ENCODE results near the gene ACAA2. TPM values are rescaled to one million over a fixed set of nuclear protein-coding genes. Genes with fewer than 3 reads are reported as not detected.
"Not testable (repeated sequence)": the region's sequence is repeated elsewhere in the genome, so short reads cannot be mapped to it uniquely, and the experiment has no call there.

Gene ACAA2
- total RNA-seq, 2 donors from 2014 or later = 63.7 to 125 TPM

DNA sequence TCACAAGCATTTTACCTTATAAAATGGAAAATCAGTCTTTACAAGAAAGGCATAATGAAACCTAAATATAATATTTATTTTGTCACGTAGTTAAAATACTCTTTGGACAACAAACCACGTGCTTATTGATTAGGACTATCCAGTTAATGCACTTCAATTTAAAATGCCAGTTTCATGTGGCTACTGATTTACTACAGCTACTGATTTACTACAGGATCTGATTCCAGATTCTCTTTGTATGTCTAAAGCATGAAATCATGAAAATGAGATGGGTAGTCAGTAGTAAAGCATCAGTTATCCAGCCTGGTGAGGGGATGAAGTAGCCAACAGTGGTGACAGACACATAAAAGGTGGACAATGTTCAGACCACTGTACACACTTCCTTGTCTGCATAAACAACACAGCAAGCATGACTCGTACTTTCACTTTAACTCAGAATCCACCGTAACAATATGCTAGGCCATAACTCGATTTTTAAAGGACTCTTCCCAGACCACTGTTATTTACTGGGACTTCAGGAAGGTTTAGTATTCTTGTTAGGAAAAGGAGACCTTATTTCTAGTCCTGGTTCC is 24.9 kb downstream of the ACAA2 start:
- no peaks in the 10 kb centered on the region for H3K9me3 Mint-ChIP-seq
- ATAC-seq = peak; percentile 75 to 84
- DNase-seq (ENCODE audit: low spot score) = no peak
- peaks cover 40 to 49% of the 10 kb centered on the region in 2 donors for H3K4me1 Mint-ChIP-seq (ENCODE audit: low read depth in 2 of 2)
- no peaks in the 10 kb centered on the region for H3K27me3 Mint-ChIP-seq
- H3K27ac Mint-ChIP-seq = peak overlapping the region; percentile 68 to 92
- H3K4me3 Mint-ChIP-seq = peak overlapping the region; percentile 76
- peaks cover 45% of the 10 kb centered on the region for H3K36me3 Mint-ChIP-seq

DNA sequence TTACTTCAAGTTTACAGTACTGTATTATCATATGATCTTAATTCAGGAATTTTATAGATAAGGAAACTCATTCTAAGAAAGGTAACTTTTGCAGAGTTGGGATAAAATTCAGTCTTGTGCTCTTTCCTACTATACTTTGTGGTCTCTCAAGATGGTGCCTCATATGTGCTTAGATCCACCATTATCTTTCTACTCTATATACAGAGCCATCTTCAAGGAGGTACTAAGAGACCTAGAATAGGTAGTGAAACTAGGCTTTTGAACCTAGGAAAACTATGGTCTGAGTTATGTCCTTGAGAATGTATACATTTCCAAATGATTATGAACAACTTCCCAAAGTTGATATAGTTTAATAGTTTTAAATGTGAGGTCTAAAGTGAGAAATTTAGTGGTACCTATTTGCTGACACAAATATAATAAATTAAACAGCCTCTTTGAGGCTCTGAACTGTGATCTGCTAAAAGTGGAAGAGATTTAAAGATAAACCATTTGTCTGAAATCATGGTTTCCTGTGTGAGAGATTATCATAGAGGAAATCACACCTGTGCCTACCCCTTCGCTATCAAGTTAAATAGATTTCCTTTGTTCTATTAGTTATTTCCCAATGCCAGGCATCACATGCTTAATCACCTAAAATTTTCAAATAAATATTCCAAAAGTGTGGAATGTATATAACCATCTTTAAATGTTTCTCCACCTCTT is 27.2 kb downstream of the ACAA2 start:
- ATAC-seq (no peak), DNase-seq (ENCODE audit: low spot score) (no peak)
- peak overlapping the region; percentile 52 to 82 for H3K27ac Mint-ChIP-seq
- H3K36me3 Mint-ChIP-seq = peaks cover 46% of the 10 kb centered on the region
- peaks cover 47 to 59% of the 10 kb centered on the region in 2 donors for H3K4me1 Mint-ChIP-seq (ENCODE audit: low read depth in 2 of 2)
- H3K4me3 Mint-ChIP-seq = peak overlapping the region; percentile 52
- H3K9me3 Mint-ChIP-seq = no peaks in the 10 kb centered on the region
- H3K27me3 Mint-ChIP-seq = no peaks in the 10 kb centered on the region

GRCh38 chr18:49784427-49785185 is 28.7 kb downstream of the ACAA2 start:
- H3K27ac Mint-ChIP-seq = peak overlapping the region; percentile 52 to 82
- H3K9me3 Mint-ChIP-seq = no peaks in the 10 kb centered on the region
- H3K4me3 Mint-ChIP-seq = peak overlapping the region; percentile 61
- peaks cover 47% of the 10 kb centered on the region for H3K36me3 Mint-ChIP-seq
- H3K27me3 Mint-ChIP-seq = no peaks in the 10 kb centered on the region
- peaks cover 57 to 58% of the 10 kb centered on the region in 2 donors for H3K4me1 Mint-ChIP-seq (ENCODE audit: low read depth in 2 of 2)
- DNase-seq (ENCODE audit: low spot score) (no peak), ATAC-seq (peak; percentile 75 to 83)

- not testable (repeated sequence) for ATAC-seq; H3K9me3 Mint-ChIP-seq; DNase-seq (ENCODE audit: low spot score); H3K27me3 Mint-ChIP-seq
- peak overlapping the region; percentile 8 for H3K4me3 Mint-ChIP-seq
- H3K4me1 Mint-ChIP-seq (ENCODE audit: low read depth in 2 of 2) = peaks cover 50 to 54% of the 10 kb centered on the region in 2 donors
- peaks cover 50% of the 10 kb centered on the region for H3K36me3 Mint-ChIP-seq
- peak overlapping the region; percentile 52 to 82 for H3K27ac Mint-ChIP-seq
Measured at GRCh38 chr18:49783631-49784030, 29.7 kb downstream of the ACAA2 start.

DNA sequence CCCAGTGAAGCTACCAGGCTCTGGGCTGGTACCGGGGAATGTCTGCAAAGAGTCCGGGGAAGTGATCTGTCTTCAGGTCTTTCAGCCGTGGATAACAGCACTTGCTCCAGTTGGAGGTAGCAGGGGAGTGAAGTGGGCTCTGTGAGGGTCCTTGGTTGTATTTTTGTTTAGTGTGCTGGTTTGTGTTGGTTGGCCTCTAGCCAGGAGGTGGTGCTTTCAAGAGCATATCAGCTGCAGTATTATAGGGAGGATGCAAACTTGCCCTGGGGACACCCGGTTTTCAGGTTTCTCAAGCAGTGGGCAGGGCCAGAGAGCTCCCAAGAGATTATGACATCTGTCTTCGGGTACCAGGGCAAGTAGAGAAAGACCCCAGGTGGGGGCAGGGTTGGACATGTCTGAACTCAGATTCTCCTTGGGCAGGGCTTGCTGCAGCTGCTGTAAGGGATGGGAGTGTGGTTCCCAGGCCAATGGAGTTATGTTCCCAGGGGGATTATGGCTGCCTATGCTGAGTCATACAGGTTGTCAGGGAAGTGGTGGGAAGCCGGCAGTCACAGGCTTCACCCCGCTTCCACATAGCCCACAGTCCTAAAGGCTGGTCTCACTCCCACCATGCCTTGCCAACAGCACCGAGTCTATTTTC is 34.4 kb downstream of the ACAA2 start:
- H3K4me1 Mint-ChIP-seq (ENCODE audit: low read depth in 2 of 2) = peaks cover 17 to 30% of the 10 kb centered on the region in 2 donors
- no peaks in the 10 kb centered on the region for H3K27me3 Mint-ChIP-seq
- no peak overlapping the region for H3K4me3 Mint-ChIP-seq
- peaks cover 9% of the 10 kb centered on the region for H3K9me3 Mint-ChIP-seq
- H3K27ac Mint-ChIP-seq = peak overlapping the region in 1 of 2 donors; percentile 39
- no peak for ATAC-seq
- DNase-seq (ENCODE audit: low spot score) = no peak
- H3K36me3 Mint-ChIP-seq = peaks cover 59% of the 10 kb centered on the region

- H3K4me1 Mint-ChIP-seq (ENCODE audit: low read depth in 2 of 2) = peaks cover 0 to 5% of the 10 kb centered on the region in 2 donors
- H3K27me3 Mint-ChIP-seq = no peaks in the 10 kb centered on the region
- DNase-seq (ENCODE audit: low spot score) = no peak
- H3K4me3 Mint-ChIP-seq = no peak overlapping the region
- H3K27ac Mint-ChIP-seq = no peak overlapping the region
- ATAC-seq = no peak
- H3K9me3 Mint-ChIP-seq = no peaks in the 10 kb centered on the region
- peaks cover 4% of the 10 kb centered on the region for H3K36me3 Mint-ChIP-seq
Measured at GRCh38 chr18:49769047-49769728, 44.1 kb downstream of the ACAA2 start.

DNA sequence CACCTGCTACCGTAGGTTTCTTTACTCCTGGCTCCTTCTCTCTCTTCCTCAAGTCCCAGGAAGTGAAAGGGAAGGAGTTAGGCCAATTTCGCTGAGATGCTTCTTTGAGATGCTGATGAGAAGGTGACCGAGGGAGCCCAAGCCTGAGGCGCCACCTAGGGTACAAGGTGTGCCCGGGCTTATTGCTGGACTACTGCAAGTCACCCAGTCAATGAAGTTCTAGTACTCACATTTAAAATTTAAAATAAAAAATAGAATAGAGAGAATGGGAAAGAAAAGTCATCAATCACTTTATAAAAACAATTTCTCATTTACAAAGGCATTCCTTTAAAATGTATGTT is 45.3 kb downstream of the ACAA2 start:
- H3K4me3 Mint-ChIP-seq = no peak overlapping the region
- no peaks in the 10 kb centered on the region for H3K27me3 Mint-ChIP-seq
- H3K27ac Mint-ChIP-seq = no peak overlapping the region
- ATAC-seq = no peak
- no peak for DNase-seq (ENCODE audit: low spot score)
- H3K36me3 Mint-ChIP-seq = no peaks in the 10 kb centered on the region
- H3K9me3 Mint-ChIP-seq = no peaks in the 10 kb centered on the region
- H3K4me1 Mint-ChIP-seq (ENCODE audit: low read depth in 2 of 2) = peaks cover 0 to 5% of the 10 kb centered on the region in 2 donors

DNA sequence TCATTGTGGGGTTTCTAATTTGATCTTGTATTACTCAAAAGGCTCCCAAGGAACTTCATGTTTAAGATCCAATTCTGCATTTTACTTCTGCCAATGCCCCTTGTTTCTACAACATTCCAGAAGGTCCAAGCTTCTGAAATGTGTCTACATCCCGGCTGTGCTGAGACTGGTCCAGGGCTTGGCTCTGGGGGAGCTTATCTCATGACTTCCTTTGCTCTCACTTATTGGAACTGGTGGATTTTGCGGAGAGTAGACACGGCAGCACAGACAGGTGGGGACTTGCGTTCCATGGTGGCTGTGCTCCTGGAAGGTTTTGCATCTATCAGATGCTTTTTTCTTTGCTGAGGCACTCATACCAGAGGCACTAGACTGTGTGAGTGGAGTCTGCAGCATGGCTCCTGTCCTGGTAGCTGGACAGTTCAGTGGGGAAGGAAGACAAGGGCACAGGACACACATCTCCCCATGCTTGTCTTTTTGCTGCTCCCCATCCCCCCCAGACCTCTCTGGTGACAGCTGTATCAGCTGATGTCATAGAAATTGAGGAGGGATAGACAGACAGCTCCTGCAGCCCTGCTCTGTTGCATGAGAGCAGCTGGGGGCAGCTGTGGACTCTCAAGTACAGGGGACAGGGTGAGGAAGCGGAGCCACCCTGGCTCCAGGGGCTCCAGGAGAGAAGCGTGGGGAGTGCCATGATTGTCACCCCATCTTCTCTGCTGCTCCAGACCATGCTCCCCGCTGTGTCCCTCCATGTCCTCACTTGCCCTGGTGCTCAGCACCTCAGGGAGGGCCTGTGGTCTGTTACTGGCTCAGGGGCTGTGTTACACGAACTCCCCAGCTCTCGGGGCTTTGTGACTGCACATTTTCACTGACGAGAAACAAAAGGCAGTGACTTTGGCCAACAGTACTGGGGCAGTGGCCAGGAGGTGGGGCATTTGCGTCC is 46.0 kb downstream of the ACAA2 start:
- Mint-ChIP-seq H3K4me1 (ENCODE audit: low read depth in 2 of 2) (peaks cover 0 to 5% of the 10 kb centered on the region in 2 donors), H3K9me3 (no peaks in the 10 kb centered on the region), H3K36me3 (no peaks in the 10 kb centered on the region), H3K27ac (peak overlapping the region in 1 of 2 donors; percentile 8), H3K4me3 (no peak overlapping the region), H3K27me3 (no peaks in the 10 kb centered on the region)
- DNase-seq (ENCODE audit: low spot score) (no peak), ATAC-seq (peak; percentile 26)

DNA sequence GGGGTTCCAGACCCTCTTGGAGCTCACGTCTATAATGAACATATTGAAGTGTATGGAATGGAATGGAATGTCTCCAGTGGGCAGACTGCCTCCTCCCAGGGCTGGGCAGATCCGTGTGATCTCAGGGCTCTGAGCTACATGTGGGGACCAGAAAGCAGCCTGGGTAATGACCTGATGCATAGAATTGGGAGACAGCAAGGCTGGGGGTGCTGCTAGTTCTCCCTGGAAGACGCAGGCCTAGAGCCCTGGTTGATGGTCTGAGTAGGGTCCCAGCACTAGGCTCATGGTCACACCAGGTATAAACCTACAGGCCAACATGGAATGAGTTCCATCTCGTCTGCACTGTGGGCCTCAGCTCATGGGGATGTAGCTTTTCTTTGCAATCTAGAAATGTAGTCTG is 46.7 kb downstream of the ACAA2 start:
- Mint-ChIP-seq H3K27me3 (no peaks in the 10 kb centered on the region), H3K36me3 (no peaks in the 10 kb centered on the region), H3K9me3 (no peaks in the 10 kb centered on the region), H3K4me1 (ENCODE audit: low read depth in 2 of 2) (peaks cover 0 to 5% of the 10 kb centered on the region in 2 donors), H3K27ac (peak overlapping the region in 1 of 2 donors; percentile 8), H3K4me3 (no peak overlapping the region)
- DNase-seq (ENCODE audit: low spot score) (no peak), ATAC-seq (no peak)

DNA sequence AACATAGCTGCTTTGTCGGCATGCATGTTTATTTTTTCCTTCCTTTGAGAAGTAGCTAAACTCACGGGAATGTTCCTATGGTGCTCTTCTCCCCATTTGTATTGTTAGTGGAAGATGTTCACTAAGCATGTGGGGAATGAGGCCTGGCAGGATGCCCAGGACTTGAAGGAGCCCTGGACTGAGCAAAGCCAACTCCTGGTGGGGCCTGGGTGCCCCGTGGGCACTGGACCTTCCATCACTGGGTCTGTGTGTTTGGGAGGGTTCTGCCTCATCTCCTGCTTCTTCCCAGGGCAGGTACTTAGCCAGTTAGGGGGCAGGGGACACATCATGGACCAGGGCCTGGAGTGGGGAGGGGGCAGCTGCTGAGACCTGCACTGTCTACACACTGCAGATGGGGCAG is 49.3 kb downstream of the ACAA2 start:
- Mint-ChIP-seq H3K4me1 (ENCODE audit: low read depth in 2 of 2) (peaks cover 0 to 10% of the 10 kb centered on the region in 2 donors), H3K36me3 (no peaks in the 10 kb centered on the region), H3K27ac (no peak overlapping the region), H3K9me3 (no peaks in the 10 kb centered on the region), H3K4me3 (no peak overlapping the region), H3K27me3 (peaks cover 0 to 4% of the 10 kb centered on the region in 2 donors)
- ATAC-seq = no peak
- DNase-seq (ENCODE audit: low spot score) = no peak

- H3K27me3 Mint-ChIP-seq = peaks cover 0 to 4% of the 10 kb centered on the region in 2 donors
- DNase-seq (ENCODE audit: low spot score) (no peak), ATAC-seq (no peak)
- no peak overlapping the region for H3K4me3 Mint-ChIP-seq
- no peak overlapping the region for H3K27ac Mint-ChIP-seq
- H3K9me3 Mint-ChIP-seq = no peaks in the 10 kb centered on the region
- no peaks in the 10 kb centered on the region for H3K36me3 Mint-ChIP-seq
- H3K4me1 Mint-ChIP-seq (ENCODE audit: low read depth in 2 of 2) = peaks cover 0 to 10% of the 10 kb centered on the region in 2 donors
Measured at GRCh38 chr18:49763590-49763989, 49.7 kb downstream of the ACAA2 start.

DNA sequence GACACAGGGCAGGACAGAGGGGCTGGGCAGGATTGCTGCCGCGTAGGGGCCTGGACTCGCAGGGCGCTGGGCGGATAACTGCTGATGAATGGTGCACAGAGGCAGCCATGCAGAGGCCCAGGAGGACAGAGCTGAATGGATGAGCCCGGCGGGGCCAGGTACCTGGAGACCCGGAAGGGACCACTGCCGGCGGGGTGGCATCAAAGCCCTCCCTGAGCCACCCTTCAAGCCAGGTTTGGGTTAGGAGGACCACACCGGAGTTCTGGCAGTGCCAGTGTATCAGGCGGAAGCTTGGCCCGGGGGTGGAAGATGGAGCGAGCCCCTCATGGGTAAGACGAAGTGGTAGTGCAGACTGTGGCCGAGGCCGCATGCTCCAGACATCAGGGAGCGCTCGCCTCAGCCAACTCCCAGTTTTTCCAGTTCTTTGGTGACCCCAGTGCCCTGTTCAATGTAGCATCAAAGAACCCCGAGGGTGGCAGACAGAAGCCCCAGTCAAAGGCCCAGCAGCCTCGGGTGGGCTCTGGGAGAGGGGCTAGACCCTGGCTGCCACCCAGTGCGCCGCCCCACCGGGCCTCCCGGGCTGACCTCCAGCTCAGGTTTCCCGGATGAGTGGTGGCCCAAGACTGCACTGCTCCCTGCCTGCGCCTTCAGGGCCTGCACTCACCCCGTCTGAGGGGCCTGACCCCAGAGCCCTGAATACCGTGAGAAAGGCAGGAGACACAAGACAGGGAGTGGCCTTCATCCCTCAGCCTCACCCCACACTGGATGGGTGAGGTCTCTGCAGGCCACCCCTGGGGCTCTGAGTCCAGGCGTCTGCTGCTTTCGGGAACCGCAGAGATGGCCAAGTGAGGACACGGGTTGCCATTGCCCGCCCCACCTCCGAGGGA is 50.9 kb downstream of the ACAA2 start:
- peaks cover 0 to 14% of the 10 kb centered on the region in 2 donors for H3K4me1 Mint-ChIP-seq (ENCODE audit: low read depth in 2 of 2)
- ATAC-seq = peak; percentile 15 to 46
- DNase-seq (ENCODE audit: low spot score) = no peak
- no peaks in the 10 kb centered on the region for H3K36me3 Mint-ChIP-seq
- peaks cover 0 to 4% of the 10 kb centered on the region in 2 donors for H3K27me3 Mint-ChIP-seq
- H3K9me3 Mint-ChIP-seq = no peaks in the 10 kb centered on the region
- H3K27ac Mint-ChIP-seq = no peak overlapping the region
- no peak overlapping the region for H3K4me3 Mint-ChIP-seq

All from natural killer cell treated with Interleukin-12 subunit alpha and Interleukin-12 subunit beta and Interleukin-15 and Interleukin-18, amount 100 ng/mL, for 72 hours (primary cell).